Hippocampal formation (tissue), 2 donors: ENCODE results near the gene ASTN2.
"Not testable (repeated sequence)": the region's sequence is repeated elsewhere in the genome, so short reads cannot be mapped to it uniquely, and the experiment has no call there.

Experiments used
- DNase-seq, 2 donors: peaks; one replicate each; lab custom pipeline; 2025; lab: John Stamatoyannopoulos, UW

The ASTN2 gene

DNA sequence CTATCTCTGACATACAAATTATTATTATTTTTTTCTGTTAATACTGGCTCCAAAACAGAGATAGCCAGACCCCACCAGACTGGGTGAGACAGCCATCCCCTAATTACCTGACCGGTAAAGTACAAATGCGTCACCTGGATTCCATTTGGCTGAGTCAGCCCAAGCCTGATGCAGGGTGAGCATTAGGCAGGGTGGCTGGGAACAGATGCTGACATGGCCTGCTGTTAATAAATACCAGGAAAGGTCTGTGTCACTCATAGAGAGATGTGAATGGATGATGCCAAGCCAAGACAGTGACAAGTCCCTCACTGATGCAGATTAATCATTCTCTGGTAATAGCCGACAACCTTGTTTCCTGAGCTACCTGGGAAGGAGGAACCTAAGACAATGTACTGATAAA, 544.3 kb downstream of the ASTN2 start:
- no peak for DNase-seq

DNA sequence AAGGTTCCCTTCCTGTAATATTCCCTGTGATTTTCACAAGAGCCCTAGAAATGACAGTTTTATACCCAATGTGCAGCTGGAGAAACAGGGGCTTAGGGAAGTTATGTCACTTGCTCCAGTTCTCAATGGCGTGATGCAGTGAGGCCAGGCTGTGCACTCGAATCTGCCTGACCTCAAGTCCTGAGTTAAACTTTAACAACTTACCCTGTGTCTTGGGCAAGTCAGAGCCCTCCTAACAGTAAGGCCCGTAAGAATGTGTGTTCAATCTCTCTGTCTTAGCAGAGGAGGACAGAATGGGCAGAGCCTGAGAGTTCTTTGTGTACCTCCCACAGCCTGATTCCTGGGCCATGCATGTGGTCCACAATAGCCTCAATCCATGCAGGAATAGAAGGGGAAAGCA, 546.7 kb downstream of the ASTN2 start:
- no peak for DNase-seq

DNA sequence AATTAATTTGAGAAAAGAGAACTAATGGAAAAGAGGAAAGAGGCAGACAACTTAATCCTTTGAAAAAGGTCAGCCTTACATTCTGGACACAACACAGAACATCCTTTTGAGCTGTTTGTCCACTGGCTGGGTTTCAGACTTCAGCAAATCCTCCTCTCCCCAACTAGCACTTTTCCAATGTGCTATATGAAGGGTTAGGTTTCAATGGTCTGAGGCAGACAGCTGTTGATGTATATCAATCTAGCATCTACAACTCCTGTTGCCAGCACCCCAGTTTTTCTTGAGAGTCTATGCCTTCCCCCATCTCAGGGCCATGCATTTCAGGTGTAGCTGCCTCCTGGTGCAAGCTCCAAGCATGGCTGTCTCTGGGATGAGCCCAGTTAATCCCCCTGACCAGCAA, 553.5 kb downstream of the ASTN2 start:
- no peak for DNase-seq

DNA sequence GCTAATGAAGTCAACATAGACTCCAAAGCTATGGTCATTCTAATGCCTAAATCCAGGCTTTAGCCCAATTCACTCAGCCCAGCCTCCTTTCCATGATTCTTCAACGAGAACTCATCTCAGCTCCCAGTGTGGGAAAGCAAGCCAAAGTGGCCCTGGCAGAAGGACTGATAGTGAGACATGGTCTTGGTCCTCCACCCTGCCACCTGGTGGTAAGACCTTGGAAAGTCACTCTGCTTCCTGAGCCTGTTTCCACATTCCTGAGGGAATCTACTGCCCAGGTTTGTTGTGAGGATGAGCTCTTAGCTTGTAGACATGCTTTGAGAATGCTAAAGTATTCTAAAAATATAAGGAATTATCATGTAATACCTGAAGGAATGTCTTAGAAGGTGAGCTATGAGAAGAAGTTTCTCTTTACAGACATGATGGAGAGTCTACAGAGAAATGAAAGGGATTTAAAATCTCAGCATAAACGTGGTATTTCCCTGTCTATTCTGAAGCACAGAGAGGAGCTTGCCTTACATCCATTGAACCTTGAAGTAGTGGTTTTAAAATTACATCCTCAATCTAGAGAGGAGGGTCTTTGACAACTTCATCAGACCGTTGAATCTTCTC, 554.2 kb downstream of the ASTN2 start:
- DNase-seq, result peak; percentile 43 to 54

DNA sequence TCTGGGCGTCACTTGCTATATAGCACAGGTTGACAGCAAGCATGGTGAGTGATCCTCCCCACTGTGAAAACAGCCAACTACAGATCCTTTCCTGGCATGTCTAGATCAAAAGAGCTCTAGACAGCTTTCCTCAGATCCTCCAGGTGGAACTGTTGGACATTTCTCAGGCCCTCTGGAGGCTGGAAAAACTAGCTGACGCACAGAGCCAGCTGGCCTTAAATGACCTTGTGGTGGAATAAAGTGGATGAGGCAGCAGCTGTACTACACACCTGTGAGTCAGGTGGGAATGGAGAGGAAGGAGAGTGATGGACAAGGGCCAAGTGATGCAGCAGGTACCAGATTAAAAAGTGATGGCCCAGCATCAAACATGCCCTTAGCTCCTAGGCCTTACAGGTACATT, 555.1 kb downstream of the ASTN2 start:
- DNase-seq, result no peak

DNA sequence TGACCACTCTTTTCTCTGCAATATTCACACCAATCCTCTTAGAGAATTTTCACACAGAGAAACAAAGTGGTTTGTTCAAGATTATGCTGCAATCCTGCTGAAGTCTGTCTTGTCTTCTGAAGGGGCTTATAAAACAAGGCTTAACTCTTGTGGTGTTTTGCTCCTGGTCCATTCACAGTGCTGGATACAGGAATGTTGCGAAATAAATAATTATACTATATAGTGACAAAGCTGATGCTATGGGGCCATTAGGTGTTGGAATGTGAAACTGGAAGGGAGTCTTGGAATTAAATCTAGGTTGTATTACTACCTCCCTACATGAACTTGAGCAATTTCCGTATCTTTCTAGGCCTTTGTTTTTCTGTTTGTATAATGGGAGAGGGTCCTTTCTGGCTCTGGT, 557.5 kb downstream of the ASTN2 start:
- DNase-seq, result no peak

DNA sequence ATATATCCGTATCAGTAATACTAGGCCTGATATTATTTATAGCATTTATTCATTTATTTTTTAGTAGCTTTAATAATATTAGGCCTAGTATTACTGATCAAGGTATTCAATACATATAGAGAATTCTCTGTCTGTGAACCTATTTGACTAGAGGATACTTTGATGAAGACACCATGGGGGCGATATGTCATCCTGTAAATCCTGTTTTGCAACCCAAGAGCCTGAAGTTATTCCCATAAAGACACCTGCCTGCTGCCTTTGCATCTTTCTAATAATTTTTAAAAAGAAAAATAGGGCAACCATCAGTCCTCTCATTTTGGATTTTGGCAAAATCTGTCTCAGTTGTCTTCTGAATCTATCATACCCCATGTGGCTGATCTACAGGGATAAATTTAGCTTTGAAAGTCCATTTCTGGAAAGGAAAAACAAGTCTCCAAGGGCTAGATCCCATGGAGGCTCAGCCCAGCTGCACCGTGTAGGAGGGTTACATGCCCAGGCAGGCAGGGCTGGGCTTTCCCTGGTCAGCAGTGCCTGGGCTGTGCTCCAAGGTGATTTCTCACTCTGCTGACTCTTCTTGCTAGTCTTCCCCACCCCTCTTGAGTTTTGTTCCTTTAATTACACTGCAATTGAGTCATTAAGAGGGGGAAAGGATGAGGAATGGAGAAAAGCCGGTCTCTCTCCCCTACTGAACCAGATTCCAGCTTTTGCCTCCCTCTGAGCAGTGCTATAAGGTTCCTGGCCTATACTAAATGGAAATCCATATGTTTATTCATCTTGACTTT, 558.8 kb downstream of the ASTN2 start:
- no peak for DNase-seq

DNA sequence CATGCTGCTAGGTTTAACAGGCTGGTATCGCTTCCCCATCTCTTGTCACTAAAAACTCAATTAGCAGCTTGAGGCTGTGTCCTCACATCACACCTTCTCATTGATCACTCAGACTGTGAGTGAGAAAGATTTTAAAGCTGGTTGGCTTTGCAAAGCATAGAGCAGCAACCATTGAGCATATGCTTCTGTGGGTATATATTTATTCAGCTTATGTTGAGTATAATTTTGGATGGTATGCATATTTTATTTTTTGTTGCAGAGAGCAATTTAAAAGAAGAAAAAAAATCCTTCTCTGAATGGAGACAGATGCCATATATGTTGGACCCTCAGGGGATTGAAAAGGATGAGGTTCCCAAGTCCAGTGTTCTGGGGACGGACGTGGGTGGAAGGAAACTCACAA, 565.1 kb downstream of the ASTN2 start:
- DNase-seq, result no peak

DNA sequence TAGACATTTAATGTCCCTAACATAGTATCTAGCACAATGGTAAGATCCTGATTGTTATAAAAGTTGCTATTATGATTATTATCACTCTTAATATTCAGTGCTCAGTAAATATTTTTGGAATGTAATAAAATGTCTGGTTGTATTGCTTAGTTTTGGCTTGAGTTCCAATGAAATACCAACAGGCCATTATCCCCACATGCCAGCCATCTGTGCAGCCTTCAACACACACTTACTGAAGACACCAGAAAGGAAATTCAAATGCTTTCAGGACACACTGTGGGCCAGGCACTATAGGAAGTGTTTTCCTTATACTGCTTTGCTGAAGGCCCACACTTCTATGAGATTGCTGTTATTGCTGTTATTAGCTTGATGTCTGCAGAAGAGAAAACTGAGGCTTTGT, 570.2 kb downstream of the ASTN2 start:
- DNase-seq, result no peak

DNA sequence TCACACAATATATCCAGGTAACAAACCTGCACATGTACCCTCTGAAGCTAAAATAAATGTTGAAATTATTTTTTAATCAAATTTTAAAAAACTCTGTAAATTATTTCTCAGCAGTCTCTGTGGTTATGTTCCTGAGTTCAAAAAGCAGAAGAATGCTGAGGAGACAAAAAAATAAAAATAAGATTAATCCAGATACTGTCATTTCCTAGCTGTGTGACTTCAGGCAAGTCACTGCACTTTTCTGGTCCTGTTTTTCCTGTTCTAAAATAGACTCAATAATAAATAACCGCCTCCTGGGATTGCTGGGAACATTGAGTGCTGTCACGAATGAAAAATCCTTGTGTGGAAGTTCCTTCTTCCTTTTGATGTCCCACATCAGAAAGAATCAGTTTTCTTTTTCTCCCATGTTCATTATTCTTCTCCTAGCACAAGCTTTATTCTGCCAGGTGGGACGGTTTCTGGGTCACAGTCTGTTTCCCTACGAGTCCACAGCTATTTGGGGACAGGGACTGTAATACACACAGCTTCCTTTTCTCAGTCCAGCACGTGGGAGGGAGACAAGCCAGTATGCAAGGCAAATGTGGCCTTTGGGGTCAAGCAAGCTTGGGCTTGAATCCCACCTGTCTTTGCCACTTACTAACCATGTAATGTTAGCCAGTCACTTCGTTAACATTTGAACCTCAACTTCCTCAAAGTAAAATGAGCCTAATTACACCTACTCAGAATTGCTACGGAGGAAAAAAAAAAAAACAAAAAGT, 570.8 kb downstream of the ASTN2 start:
- no peak for DNase-seq

DNA sequence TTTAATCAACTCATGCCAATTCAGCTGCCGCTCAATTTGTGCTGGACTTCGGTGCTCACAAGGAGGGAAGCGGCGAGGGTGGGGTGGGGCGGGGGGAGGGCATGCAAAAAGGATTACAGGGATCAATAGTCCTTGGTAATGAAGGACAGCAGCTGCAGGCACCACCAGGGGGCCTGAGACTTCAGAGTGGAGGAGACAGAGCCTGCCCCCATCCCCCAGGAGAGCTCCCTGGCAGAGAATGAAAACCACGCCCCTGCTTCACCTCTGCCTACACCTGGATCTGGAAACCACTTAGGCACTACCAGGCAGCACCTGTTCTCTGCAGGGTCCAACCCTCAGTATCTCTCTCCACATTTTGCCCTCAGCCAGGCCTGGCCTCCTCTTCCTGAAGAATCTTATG, 572.2 kb downstream of the ASTN2 start:
- no peak for DNase-seq

DNA sequence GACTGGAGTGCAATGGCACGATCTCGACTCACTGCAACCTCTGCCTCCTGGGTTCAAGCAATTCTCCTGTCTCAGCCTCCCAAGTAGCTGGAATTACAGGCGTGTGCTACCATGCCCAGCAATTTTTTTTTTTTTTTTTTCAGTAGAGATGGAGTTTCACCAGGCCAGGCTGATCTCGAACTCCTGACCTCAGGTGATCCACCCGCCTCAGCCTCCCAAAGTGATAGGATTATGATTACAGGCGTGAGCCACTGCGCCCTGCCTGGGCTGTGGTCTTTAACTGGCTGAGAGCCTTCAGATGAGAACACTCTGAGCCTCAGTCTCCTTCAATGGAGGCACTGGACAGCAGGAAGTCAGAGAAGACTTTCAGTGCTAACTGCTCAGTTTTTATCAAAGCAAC, 576.4 kb downstream of the ASTN2 start:
- not testable (repeated sequence) for DNase-seq

DNA sequence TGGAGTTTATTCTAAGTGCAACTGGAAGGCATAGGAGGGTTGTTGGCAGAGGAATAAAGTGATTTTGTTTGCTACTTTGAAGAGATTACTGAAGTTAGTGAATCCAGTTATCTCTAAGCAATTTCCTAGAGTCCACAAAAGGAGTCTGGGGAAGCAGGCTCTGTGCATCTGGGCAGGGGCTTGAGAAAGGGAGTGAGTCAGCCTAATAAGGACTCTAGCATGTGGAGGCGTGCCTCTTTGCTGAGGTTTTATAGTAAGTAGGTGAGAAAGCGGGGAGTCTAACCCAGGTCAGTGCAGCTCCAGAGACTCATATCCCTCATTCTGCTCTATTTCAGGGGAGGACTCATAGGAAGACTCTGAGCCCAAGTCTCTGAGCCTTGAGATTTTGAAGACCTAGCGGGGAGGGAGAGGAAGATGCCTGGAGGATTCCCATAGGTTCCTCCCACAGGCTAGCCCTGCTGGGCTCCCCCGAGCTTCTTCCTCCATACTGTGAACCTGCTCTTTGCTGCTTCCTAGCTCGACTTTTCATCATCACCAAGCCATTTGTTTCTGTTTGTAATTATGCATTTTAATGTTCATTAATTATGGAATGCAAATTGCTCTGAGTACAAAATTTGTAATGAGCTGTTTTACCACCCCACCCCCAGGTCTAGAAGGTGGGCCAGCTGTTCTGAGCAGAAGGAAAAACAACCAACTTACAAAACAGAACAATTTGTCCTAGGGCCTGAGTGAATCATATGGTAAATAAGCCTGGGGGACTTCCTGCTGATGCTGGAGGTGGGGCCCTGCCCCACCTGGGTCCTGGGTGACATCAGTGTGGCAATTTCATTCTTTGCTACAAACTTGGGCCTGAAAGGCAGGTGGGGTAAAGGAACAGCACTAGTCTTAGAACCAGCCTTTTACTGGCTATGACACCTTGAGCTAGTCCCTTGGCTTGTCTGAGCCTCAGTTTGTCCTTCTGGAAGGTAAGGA, 577.6 kb downstream of the ASTN2 start:
- no peak for DNase-seq

DNA sequence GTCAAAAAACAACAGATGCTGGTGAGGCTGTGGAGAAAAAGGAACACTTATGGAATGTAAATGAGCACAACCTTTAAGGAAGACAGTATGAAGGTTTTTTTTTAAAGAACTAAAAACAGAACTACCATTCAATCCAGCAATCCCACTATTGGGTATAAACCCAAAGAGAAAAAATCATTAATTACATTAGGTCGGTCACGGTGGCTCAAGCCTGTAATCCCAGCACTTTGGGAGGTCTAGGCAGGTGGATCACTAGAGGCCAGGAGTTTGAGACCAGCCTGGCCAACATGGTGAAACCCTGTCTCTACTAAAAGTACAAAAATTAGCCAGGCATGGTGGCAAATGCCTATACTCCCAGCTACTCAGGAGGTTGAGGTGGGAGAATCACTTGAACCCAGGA, 584.5 kb downstream of the ASTN2 start:
- not testable (repeated sequence) for DNase-seq

DNA sequence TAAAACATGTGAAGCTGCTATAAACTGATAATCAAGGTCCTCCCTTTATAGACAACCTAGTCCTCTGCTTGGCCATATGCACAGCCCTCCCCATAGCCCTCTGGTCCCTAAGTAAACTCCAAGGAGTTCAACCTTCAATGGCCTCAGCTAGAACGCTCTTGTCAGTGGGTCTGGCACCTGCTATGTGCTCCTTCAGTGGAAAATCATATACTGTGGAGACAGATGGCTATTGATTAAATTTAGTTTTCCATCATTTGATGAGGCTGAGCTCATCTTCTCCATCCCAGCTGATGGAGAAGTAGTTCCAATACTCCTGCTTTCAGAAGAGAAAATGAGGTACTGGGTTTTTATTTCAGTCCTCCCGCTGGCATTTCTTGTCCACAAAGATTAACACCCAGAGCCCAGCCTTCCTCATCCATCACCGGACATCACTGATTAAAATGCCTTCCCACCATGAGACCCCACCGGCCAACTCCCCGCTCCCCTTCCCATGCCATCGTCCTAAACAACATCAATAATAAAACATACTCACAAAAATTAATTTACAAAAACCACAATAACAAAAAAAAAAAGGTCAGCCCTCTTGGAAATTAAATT, 593.1 kb downstream of the ASTN2 start:
- DNase-seq, result no peak

DNA sequence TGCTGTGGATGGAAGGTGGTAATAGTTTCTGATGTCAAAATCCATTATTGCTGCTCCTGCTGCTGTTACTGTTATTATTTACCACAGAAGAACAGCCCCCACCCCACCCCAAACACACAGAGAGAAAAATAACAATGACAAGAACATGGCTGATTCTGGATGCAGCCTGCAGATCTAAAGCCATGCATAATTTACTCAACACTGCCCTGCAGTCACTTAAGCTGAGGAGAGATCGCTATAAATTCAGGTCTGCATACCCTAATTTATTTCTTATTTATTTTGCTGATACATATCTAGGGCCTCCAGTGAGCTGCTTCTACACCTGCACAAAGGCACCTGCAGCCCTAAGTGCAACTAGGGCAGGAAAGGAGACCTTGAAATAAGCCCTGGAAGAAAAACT, 595.7 kb downstream of the ASTN2 start:
- no peak for DNase-seq

DNA sequence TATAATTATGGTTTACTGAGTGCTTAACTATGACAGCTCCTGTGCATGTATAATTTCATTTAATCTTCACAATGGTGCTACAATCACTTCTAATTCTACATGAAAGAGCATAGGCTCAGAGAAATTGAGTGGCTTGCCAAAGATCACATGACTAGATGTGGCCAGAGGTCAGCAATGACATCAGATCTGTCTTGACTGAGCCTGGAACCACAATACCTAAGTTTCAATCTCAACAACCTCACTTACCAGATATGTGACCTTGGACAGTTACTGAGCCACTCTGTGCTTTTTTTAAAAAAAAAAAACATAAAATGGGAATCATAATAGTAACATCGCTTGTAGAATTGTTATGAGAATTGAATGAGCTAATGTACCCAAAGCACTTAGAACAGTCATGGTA, 597.1 kb downstream of the ASTN2 start:
- DNase-seq, result no peak

DNA sequence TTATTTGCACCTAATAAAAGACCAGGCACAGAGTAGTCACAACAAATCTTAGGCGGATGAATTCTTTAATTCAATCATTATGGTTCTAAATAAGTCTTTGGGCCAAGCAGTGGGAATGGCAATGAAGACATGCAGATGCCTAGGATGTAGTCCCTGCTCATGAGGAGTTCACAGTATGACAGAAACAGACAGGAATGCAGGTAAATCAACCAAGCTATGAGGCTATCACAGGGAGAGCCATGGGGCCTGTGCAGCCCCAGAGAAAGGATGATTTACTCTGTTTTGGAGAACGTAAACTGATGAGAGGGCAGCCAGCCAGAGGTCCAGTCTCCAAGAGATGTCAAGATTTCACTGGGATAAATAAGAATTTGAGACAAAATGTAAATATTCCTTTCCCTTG, 598.4 kb downstream of the ASTN2 start:
- no peak for DNase-seq

DNA sequence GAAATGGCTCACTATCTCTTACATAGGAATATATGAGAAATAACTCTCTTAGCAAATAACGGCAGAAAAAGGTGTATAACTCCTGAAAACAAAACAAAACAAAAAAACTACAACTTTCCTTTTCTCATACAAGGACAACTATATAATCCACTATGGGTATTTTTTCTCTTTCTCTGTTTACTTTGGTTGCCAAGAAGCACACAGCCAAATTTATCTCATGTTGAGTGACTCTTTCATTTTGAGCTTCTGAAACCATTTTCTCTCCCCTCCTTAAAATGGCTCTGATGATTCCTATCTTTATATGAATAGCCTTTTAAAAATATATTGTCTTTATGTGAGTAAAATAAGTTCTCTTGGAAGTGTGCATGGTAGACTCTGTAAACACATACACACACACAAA, 599.0 kb downstream of the ASTN2 start:
- no peak for DNase-seq

DNA sequence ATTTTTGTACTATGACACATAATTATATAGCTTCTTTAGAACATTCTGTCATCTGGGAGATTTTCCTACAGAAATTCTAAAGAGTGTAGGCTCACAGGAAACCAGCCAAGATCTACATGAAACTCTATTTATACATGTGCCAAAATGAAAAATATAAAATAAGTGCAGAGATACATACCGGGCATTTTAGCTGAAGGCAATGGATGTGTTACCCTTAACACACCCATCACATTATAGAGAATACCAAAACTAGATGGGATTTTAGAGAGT, 601.9 kb downstream of the ASTN2 start:
- DNase-seq, result peak in 1 of 2 donors; percentile 5

DNA sequence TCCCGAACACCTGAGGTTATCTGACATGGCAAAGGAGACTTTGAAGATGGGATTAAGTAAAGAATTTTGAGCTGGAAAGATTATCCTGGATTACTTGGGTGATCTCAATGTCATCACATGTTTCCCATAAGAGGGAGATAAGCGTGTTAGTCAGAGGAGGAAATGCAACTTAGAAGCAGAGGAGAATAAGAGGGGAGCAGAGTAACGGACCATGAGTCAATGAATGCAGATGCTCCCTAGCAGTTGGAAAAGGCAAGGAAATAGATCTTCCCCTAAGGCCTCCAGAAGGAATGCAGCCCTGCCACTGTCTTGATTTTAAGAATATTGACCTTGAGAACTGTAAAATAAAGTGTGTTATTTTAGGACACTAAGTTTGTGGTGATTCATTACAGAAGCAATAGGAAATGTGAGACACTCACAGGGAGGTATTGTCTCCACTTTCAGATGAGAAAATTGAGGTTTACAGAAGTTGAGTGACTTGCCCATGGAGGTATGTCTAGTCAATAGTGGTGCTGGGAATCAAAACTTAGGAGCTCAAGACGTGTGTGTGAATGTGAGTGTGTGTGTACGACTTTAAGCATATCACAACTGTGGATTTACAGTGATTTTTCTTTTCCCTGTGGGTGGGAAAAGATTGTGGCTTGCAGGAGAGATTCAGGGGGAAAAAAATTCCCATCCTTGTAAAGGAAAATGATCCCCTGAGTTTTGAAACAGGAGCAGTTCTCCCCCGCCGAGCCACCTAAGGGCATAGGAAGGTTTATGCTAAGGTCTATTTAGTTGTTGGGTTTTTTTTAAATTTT, 602.4 kb downstream of the ASTN2 start:
- no peak for DNase-seq
